Stimulated activated CD4-positive, alpha-beta T cell treated with anti-CD3 and anti-CD28 coated beads, TNF-alpha, amount 100 ng/mL, for 48 hours (primary cell): Measurements from ENCODE around the gene WASL.
"Not testable (repeated sequence)": the region's sequence is repeated elsewhere in the genome, so short reads cannot be mapped to it uniquely, and the experiment has no call there.

Source experiments
- DNase-seq, 3 donors: peaks; one replicate each; pipeline ENCODE4 v3.0.0-alpha.2; 2020; ENCODE audit warnings: low read depth in 3 of 3

WASL gene

DNA sequence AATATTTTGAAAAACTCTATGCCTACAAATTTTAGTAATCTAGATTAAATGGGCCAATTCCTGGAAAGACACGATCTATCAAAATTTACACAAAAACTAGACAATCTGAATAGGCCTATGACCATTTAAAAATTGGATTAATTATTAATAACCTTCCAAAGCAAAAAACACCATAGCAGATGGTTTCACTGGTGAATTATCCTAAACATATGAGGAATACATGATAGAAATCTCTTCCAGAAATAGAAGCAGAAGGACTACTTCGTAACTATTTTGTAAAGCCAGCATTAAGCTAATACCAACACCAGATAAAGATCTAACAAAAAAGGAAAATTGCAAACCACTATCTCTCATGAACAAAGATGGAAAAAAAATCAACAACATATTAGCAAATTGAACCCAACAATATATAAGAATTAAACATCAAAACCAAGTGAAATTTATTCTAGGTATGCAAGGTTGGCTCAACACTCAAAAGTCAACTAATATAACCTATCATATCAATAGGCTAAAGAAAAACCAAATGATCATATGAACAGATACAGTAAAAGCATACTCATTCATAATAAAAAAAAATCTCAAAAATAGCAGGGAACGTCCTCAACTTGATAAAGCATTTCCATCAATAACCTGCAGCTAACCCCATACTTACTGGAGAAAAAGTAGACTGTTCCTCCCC is 16.3 kb downstream of the WASL start:
- DNase-seq: no peak

DNA sequence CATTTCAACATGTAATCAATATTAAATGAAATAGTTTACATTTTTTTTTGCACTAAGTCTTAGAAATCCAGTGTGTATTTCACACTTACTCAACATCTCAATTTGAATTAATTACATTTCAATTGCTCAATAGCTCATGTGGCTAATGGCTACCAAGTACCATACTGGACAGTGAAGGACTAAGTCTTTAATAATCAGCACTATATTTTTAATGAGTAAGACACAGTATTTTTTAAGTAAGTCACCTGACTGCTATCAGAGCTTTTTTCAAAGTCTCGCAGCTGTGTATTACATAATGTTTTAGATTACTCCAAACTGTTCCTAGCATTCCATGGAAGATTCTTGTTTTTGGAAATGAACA is 19.6 kb downstream of the WASL start:
- DNase-seq: no peak

DNA sequence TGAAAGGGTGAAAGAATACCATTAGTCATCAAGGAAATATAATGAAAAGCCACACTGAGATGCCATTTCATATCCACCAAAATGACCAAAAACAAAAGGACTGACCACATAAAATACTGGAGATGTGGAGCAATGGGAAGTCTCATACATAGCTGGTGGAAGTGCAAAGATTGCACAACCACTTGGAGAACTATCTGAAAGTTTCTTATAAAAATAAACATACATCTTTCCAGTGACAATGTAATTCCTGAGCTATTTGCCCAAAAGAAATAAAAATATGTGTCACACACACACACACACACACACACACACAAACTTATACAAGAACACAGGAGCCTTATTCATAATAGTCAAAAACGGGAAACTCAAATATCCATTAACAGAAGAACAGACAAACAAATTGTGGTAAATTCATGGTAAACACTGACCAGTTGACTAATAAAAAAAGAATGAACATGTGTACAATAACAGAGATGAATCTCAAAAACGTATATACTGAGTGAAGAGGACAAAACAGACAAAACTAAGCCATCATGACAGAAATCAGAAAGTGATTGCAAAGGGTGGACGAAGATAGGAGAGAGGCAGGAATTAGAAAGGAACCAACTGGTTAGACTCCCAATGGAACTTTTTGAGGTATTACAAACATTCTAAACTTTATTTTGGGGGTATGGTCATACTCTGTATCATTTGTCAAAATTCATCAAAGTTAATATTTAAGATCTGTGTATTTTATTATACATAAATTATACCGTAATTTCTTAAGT is 21.5 kb downstream of the WASL start:
- DNase-seq: no peak

DNA sequence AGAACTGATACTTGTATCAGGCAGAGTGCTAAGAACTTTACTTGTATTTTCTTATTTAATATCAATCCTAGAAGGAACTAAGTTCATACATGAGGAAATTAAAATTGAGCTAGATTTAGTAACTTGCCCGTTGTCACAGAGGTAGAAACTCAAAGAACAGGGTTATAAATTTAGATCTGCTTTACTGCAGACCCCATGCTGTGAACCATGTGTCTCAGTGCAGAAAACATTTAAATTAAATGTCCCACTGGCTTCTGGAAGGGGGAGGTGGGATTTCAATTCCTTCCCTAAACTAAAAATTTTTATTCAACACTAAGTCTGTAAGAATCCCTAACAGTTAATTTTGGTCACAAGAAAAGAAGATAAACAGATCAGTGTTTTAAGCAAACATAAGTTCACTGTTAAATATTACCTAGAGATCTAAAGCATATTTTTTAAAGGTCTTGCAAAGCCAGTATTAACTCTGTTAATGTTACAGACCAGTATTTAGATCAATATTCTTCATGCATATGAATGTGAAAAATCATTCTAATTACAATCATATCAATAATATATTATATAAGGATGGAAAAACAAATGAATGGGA is 23.1 kb downstream of the WASL start:
- DNase-seq: no peak

DNA sequence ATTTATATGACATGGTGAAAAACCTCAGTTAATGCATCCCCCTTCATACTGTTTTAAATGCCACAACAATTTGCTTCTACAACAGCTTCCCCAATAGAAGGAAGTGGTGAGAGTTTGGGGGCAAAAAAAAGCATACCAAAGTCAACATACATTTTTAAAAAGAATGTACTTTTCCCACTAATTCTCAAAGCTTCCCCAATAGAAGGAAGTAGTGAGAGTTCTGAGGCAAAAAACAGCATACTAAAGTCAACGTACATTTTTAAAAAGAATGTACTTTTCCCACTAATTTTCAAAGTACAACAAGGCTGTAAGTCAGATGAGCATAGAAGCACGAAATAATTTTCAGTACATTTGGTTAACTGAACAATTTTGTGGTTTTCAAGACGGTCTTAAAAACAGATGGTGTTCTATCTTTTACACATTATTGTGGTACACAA is 24.0 kb downstream of the WASL start:
- no peak for DNase-seq

DNA sequence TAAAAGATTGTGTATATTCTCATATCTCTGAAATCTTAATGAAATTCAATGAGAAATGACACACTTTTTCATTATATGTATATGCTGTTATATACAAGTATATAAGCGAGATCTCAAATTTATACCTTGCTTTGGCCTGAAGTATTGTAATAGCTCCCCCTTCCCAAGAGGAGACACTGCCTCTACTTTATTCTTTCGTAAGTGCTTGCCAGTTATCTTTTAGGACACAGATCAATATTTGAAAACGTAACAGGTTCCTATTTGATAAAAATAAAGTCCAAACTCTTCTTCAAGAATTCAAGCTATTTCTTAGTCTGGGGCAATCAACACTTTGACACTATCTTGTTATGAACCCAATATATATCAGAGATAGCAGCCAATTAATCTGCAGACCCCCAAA is 24.9 kb downstream of the WASL start:
- no peak for DNase-seq

DNA sequence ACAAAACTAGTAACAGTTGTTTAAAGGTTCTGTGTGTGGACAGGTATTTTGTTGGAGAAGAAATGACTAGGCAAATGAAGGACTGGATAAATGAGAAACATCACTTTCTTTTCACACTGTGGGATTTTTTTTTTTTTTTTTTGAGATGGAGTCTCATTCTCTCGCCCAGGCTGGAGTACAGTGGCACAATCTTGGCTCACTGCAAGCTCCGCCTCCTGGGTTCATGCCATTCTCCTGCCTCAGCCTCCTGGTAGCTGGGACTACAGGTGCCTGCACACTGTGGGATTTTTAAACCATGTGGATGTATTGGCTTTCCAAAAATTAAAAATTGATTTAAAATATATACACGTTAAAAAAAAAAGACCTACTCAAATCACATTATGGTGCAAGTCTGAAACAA is 28.3 kb downstream of the WASL start:
- not testable (repeated sequence) for DNase-seq

DNA sequence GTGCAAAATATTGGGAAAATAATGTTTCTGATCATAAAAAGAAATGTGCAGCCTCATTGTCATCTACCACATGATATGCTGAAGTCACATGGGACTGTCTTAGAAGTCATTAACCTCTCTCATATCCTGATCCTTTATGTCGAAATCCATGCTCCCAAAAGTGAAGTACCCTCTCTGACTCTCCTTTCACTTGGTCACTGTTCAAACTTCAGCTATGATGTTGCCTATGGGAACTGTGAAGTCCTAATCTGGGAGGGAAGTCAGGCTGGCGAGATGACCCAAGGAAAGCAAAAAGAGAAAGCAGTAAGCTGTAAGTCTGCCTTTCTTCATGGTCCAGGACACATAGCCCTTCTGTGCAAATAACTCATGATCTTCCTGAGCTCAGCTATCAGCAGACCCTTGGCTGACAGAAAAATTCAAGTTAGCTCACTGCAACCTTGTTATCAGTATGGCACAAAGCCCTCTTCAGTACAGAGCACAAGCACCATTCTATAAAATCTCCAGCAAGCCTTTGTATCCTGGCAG is 29.5 kb downstream of the WASL start:
- no peak for DNase-seq

DNA sequence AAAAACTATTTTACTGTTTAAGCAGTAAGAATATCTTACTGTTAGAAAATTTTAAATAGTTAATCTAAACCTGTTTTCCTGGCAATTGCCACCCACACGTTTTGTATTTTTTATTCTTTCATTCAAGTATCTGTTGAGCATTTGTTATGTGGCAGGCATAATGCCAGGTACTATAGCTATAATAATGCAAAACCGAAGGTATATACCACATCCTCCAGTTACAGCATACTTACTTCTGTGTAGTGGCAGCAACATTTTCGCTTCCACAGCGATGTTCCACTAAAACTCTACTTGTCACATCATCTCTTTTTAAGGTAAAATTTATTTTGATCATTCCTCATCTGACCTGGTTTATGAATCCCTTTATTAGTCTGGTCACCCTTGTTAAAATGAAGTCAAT is 30.0 kb downstream of the WASL start:
- no peak for DNase-seq

DNA sequence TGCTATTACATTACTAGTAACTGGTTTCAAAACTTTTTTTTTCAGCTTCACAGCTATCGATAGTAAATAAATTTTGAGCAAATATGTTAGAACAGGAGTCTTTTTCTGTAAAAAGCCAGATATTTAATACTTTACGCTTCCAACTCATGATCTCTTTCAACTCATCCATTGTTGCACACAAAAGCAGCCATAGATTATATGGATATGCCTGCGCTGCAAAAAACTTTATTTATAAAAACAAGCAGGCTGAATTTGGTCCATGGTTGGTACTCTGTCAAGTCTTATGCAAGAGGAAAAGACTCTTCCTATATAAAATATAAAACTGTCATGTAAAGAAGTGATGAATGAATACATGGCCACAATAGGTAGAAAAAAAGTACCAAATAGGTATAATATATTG is 31.1 kb downstream of the WASL start:
- DNase-seq: no peak

DNA sequence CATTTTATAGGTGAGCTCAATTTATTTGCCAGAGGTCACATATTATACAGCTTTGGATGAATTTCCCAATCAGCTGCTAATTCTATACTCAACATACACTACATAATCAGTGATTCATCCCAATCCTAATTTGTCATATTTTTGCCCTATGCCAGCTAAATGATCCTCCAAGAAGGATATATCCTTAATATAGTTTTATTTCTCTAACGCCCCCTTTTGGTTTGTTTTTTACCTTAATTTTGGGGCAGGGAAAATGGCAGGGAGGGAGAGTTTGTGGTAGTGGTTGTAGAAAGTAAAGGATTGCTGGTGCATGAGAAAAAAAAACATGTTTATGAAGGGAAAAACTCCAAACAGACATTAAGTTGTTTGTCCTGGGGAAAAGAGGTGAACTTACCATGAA is 31.9 kb downstream of the WASL start:
- DNase-seq: no peak

DNA sequence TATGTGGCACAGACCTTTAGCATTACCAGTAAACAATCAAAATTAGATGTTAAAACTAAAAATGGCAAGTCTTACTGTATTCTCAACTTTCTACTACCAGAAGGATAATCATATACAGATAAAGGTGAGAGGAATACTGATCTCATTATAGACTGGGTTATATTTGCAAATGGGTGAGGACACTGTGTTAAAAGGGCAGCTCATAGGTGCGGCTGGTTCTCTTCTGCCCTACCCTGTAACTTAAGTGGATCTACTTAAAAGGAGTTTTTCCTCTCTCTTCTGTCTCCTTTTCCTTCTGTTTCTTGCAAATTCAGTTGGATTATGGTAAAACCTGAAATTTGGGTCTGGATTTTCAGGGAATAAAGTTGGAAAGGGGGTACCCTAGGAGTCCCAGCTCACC is 33.0 kb downstream of the WASL start:
- DNase-seq: no peak

DNA sequence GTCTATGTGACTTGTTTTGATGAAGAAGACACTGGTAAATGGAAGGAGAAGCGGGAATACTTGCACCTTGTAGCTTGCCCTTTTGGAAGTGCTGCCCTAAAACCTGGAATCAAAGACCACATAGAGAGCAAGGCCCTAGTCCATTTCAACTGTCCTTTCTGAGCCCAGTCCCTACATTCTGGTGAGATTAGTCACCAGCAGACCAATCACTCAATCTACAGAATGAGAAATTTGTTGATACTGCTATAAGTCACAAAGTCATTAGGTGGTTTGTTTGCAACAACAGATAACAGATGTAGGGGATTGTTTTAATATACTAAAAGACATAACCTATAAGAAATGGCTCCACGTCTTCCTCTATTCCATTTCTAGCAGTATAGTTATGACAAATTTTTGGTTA is 33.6 kb downstream of the WASL start:
- DNase-seq: no peak

DNA sequence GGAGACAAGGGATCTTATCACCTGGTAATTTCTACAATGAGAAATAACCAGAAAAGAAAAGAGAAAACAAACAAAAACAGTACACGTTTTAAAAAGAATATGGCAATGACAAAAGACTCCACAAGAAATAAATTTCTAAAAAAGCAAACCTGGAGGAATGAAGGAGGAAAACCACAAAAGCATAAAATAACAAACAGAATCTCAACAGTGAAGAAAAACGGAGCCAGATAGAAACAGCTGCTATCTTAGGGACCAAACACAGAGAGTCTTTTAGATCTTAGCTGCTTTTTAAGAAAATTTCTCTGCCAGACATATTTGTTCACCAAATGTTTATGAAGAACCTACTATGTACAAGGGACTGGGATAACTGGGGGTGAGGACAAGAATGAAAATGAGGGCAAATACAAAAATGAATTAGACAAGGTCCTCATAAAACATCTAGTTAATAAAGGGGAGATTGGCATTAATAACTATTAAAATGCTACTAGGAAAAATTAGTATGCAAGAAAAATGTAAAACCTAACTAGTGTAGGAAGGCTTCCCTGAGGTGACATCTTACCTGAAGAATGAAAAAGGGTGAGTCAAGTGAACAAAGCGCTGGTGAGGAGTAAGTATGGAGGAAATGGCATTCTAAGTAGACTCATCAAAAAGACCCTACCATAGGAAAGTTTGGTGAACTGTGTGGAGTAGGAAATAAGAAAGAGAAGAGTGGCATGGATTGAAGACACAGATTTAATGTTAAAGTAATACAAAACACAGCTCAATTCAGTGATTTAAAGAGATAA is 34.3 kb downstream of the WASL start:
- no peak for DNase-seq

DNA sequence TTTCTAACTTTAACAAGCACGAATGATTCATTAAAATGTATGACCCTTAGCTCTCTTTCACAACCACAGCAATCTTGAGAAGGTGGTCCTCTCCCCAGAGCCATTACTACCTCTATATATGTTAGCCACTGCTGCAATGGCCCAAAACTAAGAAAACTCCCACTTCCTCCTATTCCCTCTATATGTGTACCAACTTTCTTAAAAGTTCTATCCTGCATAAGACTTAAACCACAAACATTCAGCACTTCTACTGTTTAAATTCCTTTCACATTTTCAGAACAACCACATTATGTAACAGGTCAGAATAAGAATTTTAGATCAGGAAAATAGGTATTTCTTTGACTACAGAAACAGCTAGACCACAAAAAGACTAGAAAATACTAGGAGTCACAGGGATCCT is 36.2 kb downstream of the WASL start:
- no peak for DNase-seq

DNA sequence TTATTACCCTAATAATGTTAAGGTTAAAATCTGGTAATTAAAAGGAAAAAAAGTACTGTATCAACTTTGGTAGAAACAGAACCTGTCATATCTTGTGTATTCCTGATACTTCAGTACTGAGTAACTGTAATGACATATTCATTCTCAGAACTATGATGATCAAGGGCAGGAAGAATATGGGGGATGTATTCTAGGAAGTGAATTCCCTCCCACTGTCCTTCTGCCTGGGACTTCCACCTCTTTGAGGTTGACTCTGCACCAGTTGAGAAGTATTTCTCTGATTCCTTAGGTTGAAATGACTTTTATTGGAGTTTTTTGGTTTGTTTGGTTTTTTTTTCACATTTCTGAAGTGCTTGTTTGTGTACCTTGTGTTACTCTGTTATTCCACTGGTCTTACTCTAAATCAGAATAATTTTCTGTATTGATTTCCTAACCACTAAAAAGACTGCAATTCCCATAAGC is 36.9 kb downstream of the WASL start:
- no peak for DNase-seq

DNA sequence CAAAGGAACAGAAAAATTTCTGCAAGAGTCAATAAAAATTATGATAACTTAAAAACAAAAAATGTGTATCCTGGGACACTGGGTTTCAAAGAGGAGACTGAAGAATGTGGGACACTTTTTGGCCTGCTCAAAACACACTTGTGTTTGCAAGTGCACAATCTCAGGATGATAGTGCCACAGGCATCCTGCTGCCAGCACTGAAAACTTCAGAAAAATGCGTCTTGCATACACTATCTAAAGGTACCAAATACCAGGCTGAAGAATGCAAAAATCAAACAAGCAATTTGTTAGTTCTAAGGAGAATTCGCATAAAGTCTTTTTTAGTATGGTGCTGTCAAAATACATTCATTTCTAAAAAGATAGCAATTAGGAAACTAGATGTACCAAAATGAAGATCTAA is 38.1 kb downstream of the WASL start:
- DNase-seq: no peak

DNA sequence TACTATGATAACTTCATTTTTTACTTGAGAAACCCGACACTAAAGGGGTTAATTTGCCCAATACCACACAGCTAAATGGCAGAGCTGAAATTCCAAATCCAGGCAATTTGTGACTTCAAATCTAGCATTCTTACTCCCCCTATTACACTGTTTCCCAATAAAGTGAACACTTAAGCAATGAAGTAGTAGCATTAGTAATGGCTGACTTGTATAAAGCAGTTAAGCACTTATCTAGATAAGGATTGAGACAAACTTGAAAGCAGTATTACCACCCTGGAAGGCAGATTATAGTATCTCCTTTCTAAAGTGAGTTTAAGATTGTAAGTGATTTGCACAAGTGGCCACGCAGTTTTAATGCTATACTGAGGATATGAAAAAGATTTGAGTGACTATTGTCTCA is 39.3 kb downstream of the WASL start:
- DNase-seq: no peak

DNA sequence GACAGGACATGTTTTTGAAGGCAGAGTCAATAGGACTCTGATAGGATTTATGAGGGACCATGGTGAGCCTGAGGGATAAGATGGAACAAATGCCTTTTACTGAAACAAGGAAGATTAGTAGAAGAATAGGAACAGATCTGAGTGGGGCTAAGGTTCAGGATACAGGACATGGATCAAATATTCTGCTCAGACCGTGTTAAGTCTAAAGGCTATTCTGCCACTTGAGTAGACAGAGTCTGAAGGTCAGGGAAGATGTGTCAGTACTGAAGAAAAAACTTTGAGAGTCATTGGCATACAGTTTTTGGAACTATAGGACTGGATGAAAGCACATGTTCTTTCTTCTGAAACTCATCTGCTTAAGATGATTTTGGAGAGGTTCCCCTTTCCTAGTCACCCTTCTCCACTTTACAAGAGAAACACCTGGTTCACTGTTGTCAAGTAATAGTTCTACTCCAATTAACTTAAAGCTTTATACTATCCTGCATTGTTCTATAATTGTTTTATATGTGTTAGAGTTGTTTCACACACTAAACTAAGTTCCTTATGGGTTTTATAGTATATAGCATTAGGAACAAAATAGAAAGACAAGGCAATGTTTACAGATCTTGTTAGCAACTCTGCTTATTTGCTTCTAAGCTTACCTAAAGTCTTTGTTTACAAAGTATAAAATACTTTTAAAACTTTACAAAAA is 43.4 kb downstream of the WASL start:
- no peak for DNase-seq

DNA sequence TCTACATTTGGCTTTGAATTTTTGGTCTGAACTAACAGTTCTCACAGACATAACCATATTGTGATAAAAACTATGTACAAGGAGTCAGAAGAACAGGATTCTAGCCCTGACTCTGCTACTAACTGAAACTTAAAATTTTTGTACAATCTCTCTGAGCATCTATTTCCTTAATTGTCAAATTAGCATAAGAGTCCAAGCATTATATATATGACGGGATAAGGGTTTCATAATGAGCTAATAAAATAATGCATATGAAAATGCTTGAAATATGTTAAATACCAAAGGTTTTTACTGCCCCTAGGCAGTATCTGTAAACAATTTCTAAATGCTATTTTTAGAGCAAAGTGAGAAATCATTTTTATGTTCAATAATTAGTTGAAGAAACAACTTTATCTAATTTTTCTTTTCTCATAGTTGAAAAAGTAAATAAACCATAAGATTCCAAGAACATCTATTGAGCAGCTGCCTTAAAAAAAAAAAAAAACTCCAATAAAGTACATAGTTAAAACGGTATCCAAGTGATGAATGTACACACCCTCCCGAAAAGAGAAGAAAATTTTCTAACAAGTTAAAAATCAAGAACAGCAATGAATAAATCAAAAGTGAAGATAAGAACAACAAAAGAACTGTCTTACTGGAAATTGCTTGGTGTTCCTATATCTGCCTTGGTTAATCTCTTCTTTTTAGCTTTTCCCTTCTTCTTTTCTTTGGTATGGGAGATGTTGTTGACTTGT is 52.7 kb downstream of the WASL start:
- no peak for DNase-seq

DNA sequence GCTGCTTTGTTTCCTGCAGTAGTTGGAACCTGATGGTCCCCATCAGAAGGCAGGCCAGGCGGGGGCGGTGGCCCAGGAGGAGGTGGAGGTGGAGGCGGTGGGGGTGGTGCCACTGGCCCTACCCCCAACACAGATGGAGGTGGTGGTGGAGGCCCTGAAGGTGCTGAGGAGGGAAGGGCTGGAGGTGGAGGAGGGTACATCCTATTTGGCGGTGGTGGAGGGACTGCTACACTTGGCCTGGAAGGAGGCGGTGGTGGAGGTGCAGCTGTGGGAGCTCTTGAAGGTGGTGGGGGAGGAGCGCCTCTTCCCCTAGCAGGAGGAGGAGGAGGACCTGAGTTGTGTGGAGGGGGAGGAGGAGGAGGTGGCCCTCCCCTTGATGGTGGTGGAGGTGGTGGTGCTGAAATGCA is 56.3 kb downstream of the WASL start:
- DNase-seq: no peak
